GM21737 (cell line): ENCODE results near the gene PTX3.

ENCODE experiments used
- ATAC-seq: cut with Tn5 transposase; IDR thresholded peaks from one replicate; pipeline ENCODE4 v1.9.1; 2021; ENCODE audit warnings: mild to moderate bottlenecking, moderate library complexity; ENCODE audit not compliant: unreplicated experiment

The PTX3 gene

DNA sequence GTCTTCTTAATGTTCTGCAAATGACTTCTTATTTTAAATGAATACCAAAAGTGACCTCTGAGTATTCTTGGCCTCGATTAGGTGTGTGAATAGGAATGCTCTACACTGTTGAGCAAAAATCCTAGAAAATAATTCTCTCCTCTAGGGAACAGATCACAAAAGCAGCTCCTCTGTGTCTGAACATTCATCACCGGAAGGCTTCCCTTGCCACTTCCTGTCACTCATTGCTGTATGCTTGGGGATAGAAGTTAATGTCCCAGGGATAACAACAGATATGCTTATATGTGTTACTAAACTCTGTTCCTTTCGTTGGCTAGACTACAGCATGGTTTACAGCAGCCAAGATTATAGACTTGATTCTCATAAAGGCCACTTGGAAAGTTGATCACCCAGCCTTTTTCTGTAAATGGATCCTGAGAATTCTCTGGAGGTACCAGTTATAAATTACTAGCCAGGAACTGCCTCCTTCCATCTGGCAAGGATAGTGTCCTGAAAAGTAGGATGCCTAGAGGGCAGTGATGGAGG is 16.0 kb upstream of the PTX3 start:
- ATAC-seq, result no peak

DNA sequence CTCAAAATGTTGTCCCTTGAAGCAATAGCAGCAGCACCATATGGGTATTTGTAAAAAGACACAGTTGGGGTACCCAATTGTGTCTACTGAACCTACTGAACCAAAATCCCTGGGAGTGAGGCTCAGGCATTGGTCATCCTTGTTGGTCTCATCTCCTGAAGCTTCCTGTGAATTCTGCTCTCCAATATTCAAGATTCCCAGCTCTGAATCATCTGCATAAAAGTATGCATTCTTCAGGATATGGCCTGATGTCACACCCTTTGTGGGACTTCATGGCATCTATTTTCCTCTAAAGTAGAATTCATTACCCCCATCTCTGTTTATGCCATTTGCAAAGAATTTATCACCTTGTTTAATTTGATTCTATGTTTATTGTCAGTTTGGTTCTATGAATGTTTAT is 13.3 kb upstream of the PTX3 start:
- no peak for ATAC-seq

DNA sequence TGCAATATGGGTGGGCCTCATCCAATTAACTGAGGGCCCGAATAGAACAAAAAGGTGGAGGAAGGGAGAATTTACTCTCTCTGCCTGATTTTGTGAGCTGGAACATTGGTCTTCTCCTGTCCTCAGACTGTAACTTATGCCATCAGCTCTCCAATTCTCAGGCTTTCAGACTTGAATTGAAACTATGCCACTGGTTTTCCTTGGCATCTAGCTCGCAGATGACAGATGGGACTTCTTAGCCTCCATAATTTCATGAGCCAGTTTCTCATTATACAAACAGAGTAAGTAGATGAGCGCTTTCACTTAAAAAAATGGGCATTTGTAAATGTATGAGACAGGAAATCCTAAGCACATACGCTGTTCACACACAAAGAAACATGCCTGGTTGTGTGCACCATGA is 8.7 kb upstream of the PTX3 start:
- ATAC-seq, result no peak

DNA sequence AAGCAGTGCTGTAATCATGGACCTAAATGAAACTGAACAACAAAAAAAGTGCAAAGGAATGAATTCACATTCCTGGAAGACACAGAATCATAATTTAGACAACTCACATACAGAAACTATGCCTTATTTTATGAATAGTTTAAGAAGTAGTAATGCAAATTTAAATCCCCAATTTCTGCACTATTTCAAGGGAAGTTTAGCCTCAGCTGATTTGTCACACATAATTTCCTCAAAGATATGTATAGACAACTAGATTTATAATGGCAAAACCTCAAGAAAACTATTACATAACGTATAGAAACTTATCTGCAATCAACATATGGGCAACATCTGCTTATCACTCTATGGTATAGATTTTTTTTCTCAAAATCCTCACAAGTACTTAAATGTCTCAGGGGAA is 7.8 kb upstream of the PTX3 start:
- no peak for ATAC-seq

DNA sequence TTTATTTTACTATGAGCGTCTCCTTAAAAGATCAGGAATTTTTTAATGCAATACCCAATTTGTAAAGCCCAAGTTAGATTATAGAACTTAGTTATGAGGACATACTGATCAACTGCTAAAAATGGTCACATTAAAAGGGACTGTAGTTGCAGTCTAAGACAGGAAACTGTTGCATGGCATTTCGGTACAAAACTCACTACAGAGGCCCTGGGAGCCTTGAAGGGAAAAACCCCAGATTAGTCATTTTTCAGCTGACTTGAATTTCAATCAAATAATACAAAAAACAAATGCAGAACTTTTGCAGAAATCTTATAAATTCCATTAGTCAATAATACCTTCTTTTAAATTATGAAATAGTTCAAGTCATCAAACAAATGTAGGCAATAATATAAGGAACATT is 6.9 kb upstream of the PTX3 start:
- no peak for ATAC-seq

DNA sequence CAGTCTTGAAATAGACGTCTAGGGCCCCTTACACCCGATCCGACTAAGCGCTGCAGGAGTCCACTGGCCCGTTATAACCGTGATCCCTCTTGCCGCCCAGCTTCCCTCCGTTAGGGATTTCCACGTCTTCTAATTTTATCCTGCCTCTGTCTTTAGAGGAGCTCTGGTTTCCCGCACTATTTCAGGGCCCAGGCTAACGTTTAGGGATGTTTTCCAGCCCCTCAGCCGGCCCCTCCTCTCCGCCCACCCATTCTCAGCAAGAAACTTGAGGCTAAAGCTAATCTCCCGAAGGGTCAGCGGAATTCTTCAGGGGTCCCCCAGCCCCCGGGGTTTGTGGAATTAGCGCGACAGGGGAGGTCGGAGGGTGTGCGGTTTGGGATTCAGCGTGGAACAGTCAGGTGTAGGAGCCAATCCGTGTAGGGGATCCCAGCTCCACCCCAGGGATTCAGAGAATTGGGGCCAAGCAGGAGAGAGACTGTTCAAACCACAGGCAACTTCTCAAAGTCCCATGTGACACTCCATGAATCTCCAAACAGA is 1.6 kb downstream of the PTX3 start:
- no peak for ATAC-seq

DNA sequence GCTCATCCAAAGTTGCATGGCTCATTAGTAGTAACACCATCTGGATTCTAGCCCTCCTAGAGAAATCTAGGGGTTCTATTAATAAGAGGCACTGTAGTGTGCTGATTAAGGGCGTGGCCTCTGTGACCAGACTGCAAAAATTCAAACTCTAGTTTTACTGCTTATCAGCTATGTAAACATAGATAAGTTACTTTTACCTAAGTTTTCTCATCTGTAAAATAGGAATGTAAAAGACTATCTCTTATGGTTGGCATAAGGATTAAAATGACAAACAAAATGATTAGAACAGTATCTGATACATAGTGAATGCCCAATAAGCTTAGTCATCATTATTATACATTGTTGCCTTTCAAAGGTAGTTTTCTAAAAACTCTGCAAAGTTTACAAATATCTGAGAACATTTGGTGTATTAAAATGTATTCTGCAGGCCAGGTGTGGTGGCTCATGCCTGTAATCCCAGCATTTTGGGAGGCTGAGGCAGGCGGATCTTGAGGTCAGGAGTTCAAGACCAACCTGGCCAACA is 4.5 kb downstream of the PTX3 start:
- no peak for ATAC-seq

DNA sequence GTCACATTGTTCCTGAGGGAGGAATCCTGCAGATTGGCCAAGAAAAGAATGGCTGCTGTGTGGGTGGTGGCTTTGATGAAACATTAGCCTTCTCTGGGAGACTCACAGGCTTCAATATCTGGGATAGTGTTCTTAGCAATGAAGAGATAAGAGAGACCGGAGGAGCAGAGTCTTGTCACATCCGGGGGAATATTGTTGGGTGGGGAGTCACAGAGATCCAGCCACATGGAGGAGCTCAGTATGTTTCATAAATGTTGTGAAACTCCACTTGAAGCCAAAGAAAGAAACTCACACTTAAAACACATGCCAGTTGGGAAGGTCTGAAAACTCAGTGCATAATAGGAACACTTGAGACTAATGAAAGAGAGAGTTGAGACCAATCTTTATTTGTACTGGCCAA is 6.1 kb downstream of the PTX3 start:
- ATAC-seq, result no peak

DNA sequence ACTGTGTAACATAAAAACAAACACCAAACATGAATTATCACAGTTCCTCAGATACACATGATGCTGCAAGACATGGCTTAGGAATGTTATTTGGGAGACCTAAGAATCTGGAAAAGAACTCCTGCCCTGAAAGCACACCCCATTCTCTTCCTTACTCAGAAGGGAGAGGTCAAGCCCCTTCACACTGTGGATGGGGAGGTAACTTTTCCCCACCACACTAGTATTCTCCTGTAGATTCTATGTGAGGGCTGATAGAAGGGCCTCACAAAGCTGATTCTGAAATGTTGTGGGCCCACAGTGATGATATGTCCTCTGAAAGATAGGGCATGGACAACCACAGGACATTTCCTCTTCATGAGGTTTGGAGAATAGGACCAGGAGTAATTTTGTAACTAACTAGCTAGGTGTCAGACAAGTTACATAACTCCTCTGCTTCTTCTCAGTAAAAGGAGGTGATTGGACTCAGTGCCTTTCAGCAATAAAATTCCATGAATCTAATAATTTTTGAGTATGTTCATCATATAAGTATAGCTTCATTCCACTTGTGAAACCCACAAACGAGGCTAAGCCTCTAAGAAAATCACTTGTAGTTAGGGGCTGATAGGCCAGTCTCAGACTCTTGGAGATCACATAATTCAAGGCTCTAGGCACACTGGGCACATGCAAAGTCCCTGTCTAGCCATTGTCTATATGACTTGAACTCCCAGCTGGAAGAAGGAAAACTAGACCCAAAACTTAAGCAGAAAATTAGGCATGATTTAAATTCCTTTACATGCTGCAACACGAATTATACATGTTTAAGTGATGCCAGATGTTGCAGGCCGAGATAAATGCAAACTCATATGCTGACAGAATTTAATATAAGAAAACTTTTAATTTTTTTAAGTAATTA is 7.5 kb downstream of the PTX3 start:
- no peak for ATAC-seq

DNA sequence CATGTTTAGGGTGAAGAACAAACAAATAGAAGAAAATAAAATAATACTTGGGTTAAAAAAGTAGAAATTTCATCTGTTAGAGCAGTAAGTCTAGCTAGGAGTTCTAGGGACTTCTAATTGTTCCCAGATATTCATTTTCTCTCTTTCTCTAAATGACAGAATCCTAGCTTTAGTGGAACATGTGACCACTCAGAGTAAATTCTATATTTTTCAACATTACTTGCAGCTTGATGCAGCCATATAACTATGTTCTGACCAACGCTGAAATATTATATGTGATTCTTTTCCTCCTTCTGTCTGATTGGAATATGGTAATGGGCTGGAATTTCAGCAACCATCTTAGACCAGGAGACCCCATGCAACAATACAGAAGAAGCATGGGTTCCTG is 8.1 kb downstream of the PTX3 start:
- no peak for ATAC-seq

DNA sequence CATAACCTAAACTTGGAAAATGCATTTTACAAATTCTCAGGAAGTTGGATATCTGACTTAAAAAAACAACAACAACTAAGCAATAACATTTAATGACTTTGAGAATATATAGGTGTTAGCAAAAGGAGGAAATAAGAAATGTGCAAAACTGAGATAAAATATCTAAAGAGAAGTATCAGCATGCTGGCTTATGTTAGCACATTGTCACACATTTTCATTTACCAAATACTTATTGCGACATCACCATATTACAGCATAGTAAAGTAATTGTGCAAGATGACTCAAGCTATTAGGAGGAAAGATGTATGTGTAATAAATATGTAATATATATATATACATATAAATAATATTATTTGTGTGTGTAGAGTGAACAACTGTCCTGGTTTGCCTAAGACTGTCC is 9.2 kb downstream of the PTX3 start:
- no peak for ATAC-seq

DNA sequence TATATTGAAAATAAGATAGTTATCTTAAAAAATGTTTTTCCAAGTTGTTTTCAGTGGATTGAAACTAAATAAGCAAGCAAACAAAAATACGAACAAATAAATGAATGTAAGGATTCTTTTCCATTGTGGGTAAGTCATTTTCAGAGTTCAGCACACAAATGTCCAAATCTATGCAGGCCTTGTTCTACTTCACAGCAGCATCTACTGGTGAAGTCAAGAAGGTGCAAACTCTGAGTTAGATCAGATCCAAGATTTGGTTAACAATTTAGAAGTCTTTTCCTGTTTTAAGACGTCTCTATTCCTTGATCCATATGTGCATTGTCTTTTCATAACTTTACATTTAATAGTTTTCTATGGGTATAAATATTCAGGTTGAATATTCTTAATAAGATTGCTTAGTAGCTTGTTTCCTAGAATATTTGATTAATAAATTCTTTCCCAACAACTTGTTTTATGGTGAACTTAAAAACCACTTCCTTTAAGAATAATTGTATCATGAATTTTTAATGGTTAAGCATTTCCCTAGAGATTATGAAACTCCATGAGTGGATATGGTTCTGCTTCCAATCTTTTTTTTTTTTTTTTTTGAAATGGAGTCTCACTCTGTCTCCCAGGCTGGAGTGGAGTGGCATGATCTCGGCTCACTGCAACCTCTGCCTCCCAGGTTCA is 10.5 kb downstream of the PTX3 start:
- no peak for ATAC-seq

DNA sequence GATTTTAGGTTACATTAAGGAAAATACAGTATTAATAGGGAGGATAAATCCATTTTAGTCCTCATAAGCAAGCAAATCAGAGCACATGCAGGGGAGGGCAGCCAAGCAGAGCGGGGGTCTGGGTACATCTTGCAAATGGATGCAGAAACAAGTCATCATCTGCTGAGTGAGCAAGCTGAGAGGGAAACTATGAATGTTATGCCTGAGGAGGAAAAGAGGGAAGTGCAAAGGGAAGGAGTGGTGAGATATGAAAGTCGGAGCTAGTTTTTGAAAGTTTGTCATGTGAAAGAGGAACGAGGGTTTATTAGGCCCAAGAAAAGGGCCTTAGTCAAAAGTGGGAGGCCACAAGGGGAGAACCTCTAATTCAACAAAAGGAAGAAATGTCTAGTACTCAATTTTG is 15.4 kb downstream of the PTX3 start:
- no peak for ATAC-seq

DNA sequence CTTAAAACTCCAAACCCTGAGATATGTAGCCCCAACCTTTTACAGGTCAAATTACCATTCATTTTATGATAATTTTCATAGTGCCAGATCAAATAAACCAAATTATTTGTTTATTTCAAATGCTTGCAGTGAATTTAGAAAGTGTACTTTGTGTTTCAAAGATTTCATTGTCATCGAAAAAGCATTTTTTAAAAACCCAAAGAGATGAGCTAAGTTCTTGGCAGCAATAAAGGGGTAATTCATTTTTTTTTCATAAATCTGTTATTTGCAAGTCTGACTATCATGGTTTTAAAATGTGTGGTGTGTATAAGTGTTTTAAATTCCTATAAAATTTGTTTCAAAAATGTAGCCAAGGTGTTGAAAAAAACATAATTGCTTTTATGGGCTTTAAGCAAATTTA is 17.2 kb downstream of the PTX3 start:
- ATAC-seq, result no peak

DNA sequence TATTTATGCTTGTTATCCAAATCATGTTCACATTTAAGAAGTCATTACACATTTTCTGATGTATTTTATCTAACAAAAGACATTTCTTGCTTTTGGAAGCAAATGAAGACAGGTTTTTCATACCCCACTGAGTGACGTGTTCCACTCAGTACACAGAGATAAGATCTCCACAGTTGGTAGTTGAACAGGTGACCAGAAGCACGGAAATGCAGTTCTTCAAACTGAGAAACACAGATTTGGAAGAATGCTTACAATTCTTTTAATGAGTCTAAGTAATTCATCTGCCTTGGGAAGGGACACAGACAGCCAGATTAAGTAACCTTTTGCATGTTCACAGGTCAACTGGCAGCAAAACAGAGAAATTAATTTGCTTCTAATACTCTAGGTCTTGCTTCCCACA is 23.1 kb downstream of the PTX3 start:
- no peak for ATAC-seq

DNA sequence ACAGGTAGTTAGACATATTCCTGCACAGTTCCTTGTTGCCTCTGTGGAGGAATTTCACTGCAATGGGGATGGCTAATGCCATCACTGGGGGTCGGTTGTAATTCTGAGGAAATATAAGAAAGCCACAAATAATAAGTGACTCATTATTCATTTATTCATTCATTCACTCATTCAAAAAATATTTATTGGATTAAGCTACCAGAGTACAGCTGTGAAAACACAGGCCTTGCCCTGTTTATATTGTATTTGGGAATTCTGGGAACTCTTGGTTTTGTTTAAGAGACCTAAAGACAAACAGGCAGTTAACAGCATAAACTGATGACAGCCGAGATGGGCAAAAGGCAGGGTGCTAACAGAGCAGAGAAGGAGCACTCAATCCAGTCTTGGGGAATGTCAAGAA is 23.6 kb downstream of the PTX3 start:
- ATAC-seq, result no peak

DNA sequence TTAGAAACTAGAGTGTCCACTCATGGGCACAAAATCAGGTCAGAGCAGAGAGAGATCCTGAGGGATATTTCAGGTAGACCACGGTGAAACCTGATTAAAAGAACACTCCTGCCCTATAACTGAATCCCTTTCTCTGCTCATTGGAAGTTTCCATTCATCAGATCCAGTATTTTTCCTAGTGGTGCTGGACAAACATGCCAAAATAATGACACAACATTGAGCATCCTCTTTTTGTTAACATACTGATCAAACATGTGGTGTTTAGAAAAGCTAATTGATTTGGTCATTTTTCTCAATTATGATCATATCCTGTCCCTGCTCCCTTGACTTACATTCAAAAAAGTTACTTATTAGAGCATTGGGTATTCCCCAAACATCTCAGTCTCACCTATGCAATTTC is 27.2 kb downstream of the PTX3 start:
- ATAC-seq, result no peak

DNA sequence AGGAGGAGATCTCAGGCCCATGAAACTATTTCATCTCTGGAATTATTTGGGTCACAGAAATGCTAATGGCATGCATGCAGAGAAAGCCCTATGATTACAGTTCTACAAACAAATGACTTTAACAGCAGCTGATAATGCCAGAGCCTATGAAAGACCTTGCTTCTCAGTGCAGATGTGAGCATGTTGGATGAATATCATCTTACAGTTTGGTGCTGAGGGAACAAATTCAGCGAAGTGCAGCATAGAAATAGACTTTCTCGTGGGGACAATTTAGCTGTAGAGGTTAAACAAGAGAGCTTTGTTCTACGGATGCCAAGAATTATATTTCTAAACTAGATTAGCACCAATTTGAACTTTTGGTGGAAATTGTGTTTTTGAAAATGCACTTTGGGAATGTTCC is 27.7 kb downstream of the PTX3 start:
- no peak for ATAC-seq

DNA sequence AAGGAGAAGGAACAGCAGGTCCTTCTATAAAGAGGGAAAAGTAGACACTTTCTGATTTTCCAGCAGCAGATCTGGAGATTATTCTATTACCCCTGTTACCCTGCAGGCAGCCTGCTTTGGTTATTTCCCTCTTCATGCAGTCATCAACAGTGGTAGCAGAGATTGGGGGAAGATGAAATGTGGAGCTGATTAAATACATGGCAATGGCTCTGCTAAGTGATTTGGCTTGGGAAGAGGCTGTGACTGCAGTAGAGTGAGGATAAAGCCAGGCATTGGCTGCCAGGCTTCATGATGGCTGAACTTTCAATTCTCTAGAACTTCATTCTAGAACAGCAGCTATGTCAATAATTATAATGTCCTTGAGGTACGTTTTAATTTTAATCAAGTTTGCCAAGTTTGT is 29.1 kb downstream of the PTX3 start:
- ATAC-seq, result no peak

DNA sequence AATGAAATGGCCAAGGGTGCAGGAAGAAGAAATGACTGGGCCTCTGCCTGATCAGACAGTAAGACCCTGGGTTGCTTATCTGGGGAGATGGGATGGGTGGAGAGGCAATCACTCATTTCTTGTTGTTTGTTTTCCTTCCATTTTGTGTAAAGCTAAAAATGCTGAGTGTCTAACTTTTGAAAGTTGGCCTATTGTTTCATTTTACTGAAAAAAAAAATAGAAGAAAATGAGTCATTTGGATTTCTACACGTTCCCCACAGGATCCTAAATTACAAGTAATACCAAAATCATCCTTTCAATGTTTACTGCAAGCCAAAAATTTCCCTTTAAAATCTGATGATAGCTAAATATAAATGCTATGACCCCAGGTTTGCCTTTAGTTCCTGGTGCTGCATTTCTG is 30.6 kb downstream of the PTX3 start:
- no peak for ATAC-seq

DNA sequence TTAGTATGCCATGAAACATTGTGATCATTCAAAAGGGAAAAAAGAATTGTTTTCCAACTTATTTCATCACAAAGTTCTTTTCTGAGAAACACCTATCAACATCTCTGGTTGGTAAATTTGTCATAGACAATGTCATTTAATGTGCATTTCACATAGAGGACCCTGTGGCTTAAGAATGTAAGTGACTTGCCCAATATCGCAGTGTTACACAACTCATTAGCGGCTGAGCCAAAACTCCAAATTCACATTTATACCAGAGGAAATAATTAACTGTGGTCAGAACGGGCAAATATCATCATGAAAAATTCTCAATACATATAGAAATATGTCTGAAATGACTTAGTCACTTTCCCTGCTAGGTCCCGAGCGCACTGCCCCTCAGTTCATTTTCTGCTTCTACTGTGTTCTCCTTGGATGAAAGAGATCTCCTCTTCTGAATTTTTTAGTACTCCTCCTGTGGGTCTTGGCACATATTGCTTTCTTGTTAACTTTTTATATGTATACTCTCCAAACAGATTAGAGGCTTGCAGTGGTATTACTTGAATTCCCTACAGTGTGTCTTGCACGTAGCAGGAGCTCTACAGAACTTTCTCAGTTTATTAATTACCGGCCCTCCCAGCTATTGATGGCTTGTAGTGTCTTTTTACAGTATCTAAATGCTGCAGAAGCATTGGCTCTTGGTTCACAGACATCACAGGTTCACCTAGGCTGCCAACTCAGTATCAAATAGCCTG is 33.1 kb downstream of the PTX3 start:
- ATAC-seq, result no peak
